ENCODE data around the gene GEN1.
"Not testable (repeated sequence)": the region's sequence is repeated elsewhere in the genome, so short reads cannot be mapped to it uniquely, and the experiment has no call there.

GEN1 gene

DNA sequence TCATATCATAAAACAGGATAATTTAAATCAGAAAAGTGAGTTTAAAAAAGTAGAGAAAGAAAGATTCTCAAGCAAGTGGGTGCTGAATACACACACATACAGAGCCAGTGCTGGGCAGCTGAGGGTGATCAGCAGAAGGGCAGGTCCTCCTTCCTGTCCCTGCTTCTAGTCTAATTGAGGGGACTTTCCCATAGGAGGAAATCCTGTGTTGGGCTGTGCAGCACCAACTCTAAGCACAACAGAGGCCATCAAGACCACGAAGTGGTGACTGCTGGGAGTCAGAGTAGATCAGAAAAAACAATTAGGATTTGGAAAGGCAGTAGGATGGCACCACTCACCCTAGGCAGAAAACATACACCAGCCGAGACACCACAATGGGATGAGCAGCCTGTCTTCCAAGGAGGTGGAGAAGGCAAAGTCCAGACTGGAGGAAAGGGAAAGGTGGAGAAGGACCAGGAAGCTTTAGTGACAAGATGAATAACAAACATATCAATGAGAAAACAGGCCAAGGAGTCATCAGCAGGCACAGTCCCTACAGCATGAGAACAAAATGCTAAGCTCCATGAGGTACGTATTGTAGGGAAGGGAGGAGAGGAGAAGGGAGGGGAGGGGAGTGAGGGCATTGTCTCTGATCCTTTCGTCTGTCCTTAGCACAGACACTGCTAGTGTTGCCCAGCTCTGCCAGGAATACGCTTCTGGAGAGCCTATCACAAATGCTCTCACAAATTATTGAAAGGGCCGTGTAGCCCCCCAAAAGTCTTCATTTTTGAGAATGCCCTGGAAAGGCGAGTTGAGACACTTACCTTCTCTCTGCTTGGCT, 45.6 kb downstream of the GEN1 start:
- no peak for DNase-seq (ENCODE audit: low read depth in 2 of 2)

GRCh38 chr2:17800219-17800618, 46.3 kb downstream of the GEN1 start:
- DNase-seq (ENCODE audit: low read depth in 2 of 2), result no peak

GRCh38 chr2:17800693-17801458, 46.9 kb downstream of the GEN1 start:
- no peak for DNase-seq (ENCODE audit: low read depth in 2 of 2)

DNA sequence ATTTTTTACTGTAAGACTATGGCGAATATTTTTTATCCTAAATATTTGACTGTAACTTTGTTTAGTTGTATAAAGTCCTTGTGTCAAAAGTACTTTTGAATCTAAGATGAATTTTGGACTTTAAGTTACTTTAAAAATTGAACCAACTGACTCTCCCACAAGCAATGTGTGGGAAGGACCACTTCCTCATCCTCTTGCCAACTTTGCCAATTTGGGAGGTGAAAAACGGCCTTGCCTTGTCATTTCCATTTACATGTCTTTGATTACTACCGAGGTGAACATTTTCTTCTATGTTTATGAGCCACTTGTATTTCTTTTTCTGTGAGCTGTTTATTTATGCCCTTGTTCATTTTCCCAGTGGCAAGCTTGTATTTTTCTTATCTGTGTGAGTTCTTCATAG, 49.6 kb downstream of the GEN1 start:
- DNase-seq (ENCODE audit: low read depth in 2 of 2), result no peak

DNA sequence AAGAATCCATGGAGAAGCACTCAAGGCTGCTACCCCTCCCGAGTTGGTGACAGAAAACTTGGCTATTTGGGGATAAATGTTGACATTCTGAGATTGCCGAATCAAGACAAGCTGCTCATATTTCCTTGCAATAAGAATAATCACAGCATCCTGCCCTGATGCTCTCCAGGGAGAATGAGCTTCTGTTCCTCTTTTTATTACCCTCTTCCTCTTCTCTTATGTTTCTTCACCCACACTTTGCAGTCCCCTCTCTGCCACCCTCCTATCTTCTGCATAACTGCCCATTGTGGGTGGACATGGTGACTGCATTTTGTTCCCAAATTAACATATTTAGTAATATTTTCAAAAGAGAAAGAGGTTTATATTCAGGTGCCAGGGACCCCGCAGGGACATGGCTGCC, 50.4 kb downstream of the GEN1 start:
- DNase-seq (ENCODE audit: low read depth in 2 of 2), result no peak

GRCh38 chr2:17805166-17805565, 51.2 kb downstream of the GEN1 start:
- DNase-seq (ENCODE audit: low read depth in 2 of 2), result no peak

GRCh38 chr2:17805717-17806363, 51.9 kb downstream of the GEN1 start:
- no peak for DNase-seq (ENCODE audit: low read depth in 2 of 2)

DNA sequence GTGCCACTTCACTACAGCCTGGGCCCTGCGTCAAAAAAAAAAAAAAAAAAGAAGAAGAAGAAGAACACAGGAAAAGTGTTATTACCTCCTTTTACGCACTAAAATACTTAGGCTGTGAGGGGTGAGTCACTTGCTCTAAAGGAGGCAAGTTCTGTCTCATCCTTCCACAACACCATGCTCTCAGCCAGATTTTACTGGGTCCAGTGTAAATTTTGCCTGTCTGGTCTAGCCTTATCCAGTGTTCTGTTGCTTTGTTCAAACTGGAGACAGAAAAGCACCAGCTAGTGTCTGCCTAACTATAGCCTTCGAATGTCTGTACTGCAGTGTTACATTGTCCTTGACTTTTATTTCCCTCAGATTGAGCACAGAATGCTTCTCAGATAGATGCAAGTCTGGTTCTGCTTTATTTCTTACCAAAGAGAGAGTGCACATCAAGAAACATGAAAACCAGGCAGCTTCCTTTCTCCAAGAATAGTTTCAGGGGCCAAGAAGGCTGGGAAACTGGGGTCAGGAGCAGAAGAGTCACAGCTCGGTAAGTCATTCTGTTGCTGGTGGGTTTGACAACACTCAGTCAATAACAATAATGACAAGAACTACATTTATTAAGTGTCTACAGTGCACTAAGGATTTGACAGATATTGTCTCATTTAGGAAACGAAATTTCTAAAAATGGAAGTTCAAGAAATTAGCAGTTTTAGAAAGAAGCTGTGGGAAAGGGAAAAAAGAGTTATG, 59.2 kb downstream of the GEN1 start:
- no peak for DNase-seq (ENCODE audit: low read depth in 2 of 2)

GRCh38 chr2:17813742-17814473, 60.0 kb downstream of the GEN1 start:
- no peak for DNase-seq (ENCODE audit: low read depth in 2 of 2)

DNA sequence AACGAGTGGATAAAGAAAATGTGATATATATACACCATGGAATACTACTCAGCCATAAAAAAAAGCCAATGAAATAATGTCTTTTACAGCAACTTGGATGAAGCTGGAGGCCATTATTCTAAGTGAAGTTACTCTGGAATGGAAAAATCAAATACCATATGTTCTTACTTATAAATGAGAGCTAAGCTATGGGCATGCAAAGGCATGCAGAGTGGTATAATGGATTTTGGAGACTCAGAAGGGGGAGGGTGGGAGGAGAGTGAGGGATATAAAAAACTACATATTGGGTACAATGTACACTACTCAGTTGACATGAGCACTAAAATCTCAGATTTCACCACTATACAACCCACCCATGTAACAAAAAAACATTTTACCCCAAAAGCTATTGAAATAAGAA, 60.7 kb downstream of the GEN1 start:
- no peak for DNase-seq (ENCODE audit: low read depth in 2 of 2)

DNA sequence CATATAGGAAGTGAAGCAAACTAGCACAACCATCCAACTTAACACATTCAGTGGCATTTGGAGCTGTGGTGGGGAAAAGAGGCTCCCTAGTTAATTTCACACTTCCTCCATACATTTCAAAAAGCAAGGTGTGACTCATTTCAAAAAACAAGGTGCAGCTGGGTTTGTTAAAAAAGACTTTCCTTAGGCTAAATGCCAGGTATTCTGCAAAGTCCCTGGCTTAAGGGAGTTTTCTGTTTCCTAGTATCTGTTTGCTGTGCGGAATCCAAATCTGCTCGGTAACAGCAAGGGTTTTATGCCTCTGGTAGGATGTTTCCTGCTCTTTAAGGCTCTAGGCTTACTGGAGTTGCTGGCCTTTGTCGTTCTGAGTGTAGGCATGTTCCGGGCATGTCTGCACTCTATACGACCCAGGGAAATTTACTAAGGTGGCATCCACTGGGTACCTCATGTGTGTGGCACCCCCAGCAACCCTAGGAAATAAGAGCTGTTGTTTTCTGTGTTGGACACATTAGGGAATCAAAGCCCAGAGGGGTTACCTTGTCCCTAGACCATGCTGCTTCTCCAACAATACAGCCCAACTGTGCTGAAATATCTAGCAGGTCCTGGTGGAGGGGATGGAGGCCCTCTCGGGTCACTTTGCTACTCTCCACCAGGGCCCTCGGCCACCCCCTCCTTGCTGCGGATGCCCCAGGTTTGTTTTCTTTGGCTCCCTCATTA, 61.7 kb downstream of the GEN1 start:
- no peak for DNase-seq (ENCODE audit: low read depth in 2 of 2)

GRCh38 chr2:17816396-17817245, 62.7 kb downstream of the GEN1 start, which contains the start of gene MSGN1:
Gene MSGN1 (plus strand): TSS chr2:17816460. CDS start chr2:17816519, 59 bp downstream.
- no peak for DNase-seq (ENCODE audit: low read depth in 2 of 2)

- DNase-seq (ENCODE audit: low read depth in 2 of 2), result no peak
Measured at GRCh38 chr2:17818235-17818815, 64.4 kb downstream of the GEN1 start.

DNA sequence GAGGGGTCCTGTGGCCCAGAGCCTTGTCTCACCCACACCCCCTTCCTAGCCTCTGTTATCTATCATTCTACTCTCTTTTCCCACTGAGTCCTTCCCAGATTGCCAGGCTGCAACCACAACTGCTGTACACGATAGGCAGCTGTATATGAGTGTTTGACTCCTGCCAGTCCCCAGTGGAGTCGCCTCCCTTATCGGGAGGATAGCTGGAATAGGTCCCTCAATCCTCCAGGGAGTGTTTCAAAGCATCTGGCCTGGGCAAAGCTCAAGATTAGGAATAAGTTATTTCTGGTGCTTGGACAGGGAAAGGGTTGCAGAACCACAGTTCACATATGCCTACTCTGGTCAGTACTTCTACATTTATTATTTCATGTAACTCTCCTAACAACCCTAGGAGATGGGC, 67.1 kb downstream of the GEN1 start:
- no peak for DNase-seq (ENCODE audit: low read depth in 2 of 2)

GRCh38 chr2:17821535-17822444, 67.9 kb downstream of the GEN1 start:
- DNase-seq (ENCODE audit: low read depth in 2 of 2), result no peak

DNA sequence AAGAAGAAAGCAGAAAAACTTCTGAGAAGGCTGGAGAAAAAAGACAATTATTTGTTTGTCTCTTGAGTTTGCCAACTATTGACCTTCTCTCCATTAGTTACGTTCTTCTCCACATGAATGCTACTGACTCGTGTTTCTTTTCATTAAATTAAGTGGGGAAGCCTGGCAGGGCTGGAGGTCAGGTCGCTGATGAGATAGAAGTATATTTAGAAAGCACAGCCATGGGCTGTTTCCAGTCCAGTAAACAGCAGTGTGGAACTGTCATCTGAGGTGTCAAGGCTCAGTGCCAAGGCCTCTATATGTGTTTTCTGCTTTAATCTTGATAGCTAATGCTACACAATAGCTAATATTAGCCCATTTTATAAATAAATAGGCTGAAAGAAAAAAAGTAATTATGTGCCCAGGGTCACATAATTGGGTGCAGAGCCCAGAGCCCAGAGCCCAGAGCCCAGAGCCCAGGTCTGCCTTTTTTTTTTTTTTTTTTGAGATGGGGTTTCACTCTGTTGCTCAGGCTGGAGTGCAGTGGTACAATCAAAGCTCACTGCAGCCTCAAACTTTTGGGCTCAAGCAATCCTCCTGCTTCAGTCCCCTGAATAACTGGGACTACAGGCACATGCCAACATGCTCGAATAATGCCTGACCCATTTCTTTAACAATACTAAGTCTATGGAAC, 68.6 kb downstream of the GEN1 start:
- DNase-seq (ENCODE audit: low read depth in 2 of 2), result no peak

- DNase-seq (ENCODE audit: low read depth in 2 of 2), result not testable (repeated sequence)
Measured at GRCh38 chr2:17823646-17824045, 69.7 kb downstream of the GEN1 start.

- DNase-seq (ENCODE audit: low read depth in 2 of 2), result no peak
Measured at GRCh38 chr2:17827316-17827715, 73.4 kb downstream of the GEN1 start.

All from stimulated activated CD4-positive, alpha-beta T cell treated with anti-CD3 and anti-CD28 coated beads, Interleukin-15, amount 100 ng/mL, for 48 hours (primary cell).